Stimulated activated naive B cell treated with anti-CD40 and anti-IgM and Interleukin-4, amounts not matched to agents 10 μg/mL and 1 μg/mL and 100 μg/mL, for 72 hours (primary cell): Measurements from ENCODE around the gene ASB16.
A peak's percentile ranks its signal among the peaks of the same experiment; 100 is the strongest.

Experiments
- ATAC-seq, 2 donors: fragments of 150-1000 bp; cut with Tn5 transposase; replicated peaks; 2 replicates each; pipeline ENCODE4 v1.10.0; 2021; ENCODE audit warnings: moderate library complexity in 1 of 2
- DNase-seq: peaks from one replicate; pipeline ENCODE4 v3.0.0; 2021
- H3K27ac Mint-ChIP-seq: one replicate; pipeline ENCODE4 v1.8.0; 2022; ENCODE audit warnings: mild to moderate bottlenecking, mixed read lengths
- H3K27me3 Mint-ChIP-seq, 2 donors: one replicate each; pipeline ENCODE4 v1.8.0; 2022; ENCODE audit warnings: mixed read lengths in 2 of 2
- H3K36me3 Mint-ChIP-seq, 2 donors: one replicate each; pipeline ENCODE4 v1.8.0; 2022; ENCODE audit warnings: mixed read lengths in 2 of 2, mild to moderate bottlenecking in 1 of 2
- H3K4me1 Mint-ChIP-seq, 2 donors: one replicate each; pipeline ENCODE4 v1.8.0; 2022; ENCODE audit warnings: mixed read lengths in 2 of 2, mild to moderate bottlenecking in 1 of 2
- H3K4me3 Mint-ChIP-seq, 2 donors: one replicate each; pipeline ENCODE4 v1.8.0; 2022; ENCODE audit warnings: mild to moderate bottlenecking in 2 of 2, mixed read lengths in 2 of 2, moderate library complexity in 1 of 2
- H3K9me3 Mint-ChIP-seq, 2 donors: one replicate each; pipeline ENCODE4 v1.8.0; 2022; ENCODE audit warnings: mixed read lengths in 2 of 2, mild to moderate bottlenecking in 1 of 2

Gene ASB16

DNA sequence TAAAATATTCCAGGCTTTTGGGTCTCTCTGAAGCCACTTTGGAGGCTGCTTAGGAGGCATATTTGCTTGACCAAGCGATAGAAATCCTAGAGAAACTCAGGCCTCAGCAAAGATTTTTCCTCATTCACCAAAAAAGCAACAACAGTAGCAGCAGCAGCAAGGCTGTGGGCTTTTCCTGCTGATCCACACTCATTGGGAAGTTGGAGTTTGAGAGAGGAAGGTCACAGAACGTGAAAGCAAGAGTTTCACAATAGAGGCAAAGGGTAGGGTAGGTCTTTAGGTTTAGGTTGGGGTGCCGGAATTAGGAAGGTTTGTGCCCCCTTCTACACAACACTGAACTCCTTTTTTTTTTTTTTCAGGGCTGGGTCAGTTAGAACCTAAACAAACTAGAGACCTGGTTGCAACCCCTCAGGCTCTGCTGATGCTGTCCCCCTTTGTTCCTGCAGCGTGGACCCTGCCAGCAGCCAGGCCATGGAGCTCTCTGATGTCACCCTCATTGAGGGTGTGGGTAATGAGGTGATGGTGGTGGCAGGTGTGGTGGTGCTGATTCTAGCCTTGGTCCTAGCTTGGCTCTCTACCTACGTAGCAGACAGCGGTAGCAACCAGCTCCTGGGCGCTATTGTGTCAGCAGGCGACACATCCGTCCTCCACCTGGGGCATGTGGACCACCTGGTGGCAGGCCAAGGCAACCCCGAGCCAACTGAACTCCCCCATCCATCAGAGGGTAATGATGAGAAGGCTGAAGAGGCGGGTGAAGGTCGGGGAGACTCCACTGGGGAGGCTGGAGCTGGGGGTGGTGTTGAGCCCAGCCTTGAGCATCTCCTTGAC lies 18.3 kb downstream of the ASB16 start:
- H3K36me3 Mint-ChIP-seq, result peaks cover 19 to 43% of the 10 kb centered on the region in 2 donors
- no peaks in the 10 kb centered on the region for H3K9me3 Mint-ChIP-seq
- H3K27ac Mint-ChIP-seq, result peak overlapping the region; percentile 99
- H3K4me1 Mint-ChIP-seq, result peaks cover 27 to 45% of the 10 kb centered on the region in 2 donors
- DNase-seq (no peak), ATAC-seq (no peak)
- no peaks in the 10 kb centered on the region for H3K27me3 Mint-ChIP-seq
- peak overlapping the region; percentile 46 to 99 for H3K4me3 Mint-ChIP-seq

DNA sequence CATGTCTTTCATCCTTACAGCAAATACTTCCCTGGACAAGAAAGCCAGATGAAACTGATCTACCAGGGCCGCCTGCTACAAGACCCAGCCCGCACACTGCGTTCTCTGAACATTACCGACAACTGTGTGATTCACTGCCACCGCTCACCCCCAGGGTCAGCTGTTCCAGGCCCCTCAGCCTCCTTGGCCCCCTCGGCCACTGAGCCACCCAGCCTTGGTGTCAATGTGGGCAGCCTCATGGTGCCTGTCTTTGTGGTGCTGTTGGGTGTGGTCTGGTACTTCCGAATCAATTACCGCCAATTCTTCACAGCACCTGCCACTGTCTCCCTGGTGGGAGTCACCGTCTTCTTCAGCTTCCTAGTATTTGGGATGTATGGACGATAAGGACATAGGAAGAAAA lies 20.0 kb downstream of the ASB16 start:
- peaks cover 23 to 51% of the 10 kb centered on the region in 2 donors for H3K36me3 Mint-ChIP-seq
- DNase-seq (no peak), ATAC-seq (no peak)
- peak overlapping the region; percentile 57 for H3K27ac Mint-ChIP-seq
- peak overlapping the region in 1 of 2 donors; percentile 14 for H3K4me3 Mint-ChIP-seq
- no peaks in the 10 kb centered on the region for H3K27me3 Mint-ChIP-seq
- no peaks in the 10 kb centered on the region for H3K9me3 Mint-ChIP-seq
- H3K4me1 Mint-ChIP-seq, result peaks cover 19 to 31% of the 10 kb centered on the region in 2 donors

DNA sequence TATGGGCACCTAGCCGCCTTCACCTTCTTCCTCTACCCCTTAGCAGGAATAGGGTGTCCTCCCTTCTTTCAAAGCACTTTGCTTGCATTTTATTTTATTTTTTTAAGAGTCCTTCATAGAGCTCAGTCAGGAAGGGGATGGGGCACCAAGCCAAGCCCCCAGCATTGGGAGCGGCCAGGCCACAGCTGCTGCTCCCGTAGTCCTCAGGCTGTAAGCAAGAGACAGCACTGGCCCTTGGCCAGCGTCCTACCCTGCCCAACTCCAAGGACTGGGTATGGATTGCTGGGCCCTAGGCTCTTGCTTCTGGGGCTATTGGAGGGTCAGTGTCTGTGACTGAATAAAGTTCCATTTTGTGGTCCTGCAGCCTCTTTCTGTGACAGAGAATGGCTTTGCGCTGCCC lies 20.9 kb downstream of the ASB16 start:
- no peak for DNase-seq
- Mint-ChIP-seq H3K27ac (peak overlapping the region; percentile 85), H3K9me3 (no peaks in the 10 kb centered on the region), H3K4me3 (no peak overlapping the region), H3K27me3 (no peaks in the 10 kb centered on the region), H3K4me1 (peaks cover 17 to 24% of the 10 kb centered on the region in 2 donors), H3K36me3 (peaks cover 28 to 55% of the 10 kb centered on the region in 2 donors)
- no peak for ATAC-seq

DNA sequence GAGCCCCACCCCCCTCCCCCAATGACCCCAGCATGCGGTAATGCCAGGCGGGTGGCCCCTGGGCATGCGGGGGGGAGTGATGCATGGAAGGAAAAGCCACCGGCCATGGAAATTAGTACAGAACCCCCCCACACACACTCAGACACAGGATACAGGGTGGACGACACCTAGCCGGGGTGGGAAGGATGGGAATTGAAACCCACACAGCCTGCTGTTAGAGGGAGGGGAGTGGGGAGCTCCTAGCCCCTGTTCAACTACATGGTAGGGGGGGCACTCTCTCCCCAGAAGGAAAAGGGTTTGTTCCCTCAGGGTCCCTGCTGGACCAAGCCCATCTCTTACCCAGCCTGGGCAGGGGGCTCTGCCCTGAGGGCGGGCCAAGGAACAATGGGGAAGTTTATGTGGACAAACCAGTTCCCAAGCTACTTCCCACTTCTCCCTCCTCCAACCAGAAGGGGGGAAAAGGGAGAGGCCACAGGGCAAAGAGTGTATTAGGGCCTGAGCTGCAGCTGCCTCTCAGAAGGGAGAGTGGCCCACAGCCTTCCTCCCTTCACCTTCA lies 21.5 kb downstream of the ASB16 start:
- peaks cover 32 to 59% of the 10 kb centered on the region in 2 donors for H3K36me3 Mint-ChIP-seq
- no peak overlapping the region for H3K4me3 Mint-ChIP-seq
- no peak for ATAC-seq
- no peak for DNase-seq
- H3K27me3 Mint-ChIP-seq, result no peaks in the 10 kb centered on the region
- H3K27ac Mint-ChIP-seq, result peak overlapping the region; percentile 85
- no peaks in the 10 kb centered on the region for H3K9me3 Mint-ChIP-seq
- H3K4me1 Mint-ChIP-seq, result peaks cover 16 to 26% of the 10 kb centered on the region in 2 donors

DNA sequence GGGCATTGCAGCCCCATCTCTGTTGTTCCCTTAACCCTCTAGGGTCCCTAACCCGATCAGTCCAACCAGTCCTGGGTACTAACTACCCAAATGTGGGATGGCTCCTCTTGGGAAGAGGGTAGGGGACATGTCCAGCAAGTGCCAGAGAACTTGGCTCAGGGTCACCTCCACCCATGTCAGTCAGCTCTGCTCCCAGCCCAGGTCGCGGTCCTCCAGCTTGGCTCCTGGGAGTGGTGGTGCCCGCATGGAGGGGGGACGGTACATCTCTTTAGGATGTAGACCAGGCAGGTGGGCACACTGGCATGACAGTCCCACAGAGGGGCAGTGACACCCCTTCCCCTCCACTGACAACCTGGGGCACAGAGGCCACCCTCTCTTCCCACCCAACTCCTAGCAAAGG lies 22.2 kb downstream of the ASB16 start:
- Mint-ChIP-seq H3K27ac (peak overlapping the region; percentile 90), H3K4me1 (peaks cover 22 to 31% of the 10 kb centered on the region in 2 donors), H3K4me3 (no peak overlapping the region), H3K36me3 (peaks cover 38 to 65% of the 10 kb centered on the region in 2 donors), H3K27me3 (no peaks in the 10 kb centered on the region), H3K9me3 (no peaks in the 10 kb centered on the region)
- no peak for DNase-seq
- no peak for ATAC-seq

DNA sequence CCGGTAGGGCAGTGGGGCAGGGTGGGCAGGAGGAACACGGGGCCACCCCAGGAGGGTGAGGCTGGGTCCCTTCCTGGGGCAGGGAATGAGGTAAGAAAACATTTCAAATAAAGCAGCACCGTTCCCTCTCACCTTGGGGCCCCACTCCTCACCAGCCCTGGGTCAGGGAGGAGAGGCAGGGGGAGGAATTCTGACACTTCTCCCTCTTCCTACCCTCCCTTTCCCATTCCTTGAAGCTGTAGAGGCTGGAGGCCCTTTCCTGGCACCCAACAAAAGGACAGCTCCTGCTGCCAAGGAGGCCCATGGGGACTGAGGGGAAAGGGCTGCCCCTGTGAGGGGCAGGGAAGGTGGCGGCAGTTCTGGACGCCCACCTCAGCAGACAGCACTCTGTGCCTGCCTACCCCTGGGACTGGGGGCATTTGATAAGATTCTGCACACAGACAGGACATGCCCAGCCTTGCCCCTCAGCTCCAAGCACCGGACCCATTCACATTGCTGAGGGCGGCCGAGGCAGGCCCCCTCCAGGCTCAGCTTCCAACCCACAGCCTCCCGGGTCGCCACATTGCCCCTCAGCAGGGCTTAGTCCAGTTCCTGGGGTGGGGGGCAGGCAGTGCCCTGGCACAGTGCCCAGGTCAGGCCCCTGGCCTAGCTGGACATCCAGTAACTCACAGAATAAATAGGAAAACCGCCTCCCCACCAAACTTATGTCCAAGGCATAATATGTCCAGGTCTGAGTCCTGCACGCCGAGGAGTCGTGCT lies 23.0 kb downstream of the ASB16 start:
- no peaks in the 10 kb centered on the region for H3K27me3 Mint-ChIP-seq
- ATAC-seq, result no peak
- peak overlapping the region; percentile 90 for H3K27ac Mint-ChIP-seq
- no peak overlapping the region for H3K4me3 Mint-ChIP-seq
- H3K4me1 Mint-ChIP-seq, result peaks cover 23 to 31% of the 10 kb centered on the region in 2 donors
- DNase-seq, result no peak
- H3K9me3 Mint-ChIP-seq, result no peaks in the 10 kb centered on the region
- H3K36me3 Mint-ChIP-seq, result peaks cover 44 to 68% of the 10 kb centered on the region in 2 donors

DNA sequence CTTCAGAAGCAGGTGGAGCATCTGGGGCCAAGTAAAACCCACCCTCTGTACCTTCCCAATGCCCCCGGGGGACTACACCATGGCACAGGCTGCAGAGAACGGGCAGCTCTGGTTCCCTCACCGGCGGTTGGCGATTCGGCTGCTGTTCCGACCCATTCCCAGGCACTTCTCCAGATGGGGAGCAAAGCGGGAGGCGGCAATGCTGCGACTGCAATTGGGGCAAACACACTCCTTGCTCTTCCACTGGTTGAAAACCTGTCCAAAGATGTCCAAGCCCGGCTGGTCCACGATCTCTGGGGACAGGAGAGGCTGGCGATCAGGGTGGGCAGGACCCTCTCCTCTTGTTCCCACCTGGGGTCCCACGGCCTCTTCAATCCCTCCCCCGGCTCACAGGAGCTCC lies 26.6 kb downstream of the ASB16 start:
- DNase-seq, result no peak
- Mint-ChIP-seq H3K4me3 (peak overlapping the region; percentile 17 to 90), H3K9me3 (no peaks in the 10 kb centered on the region), H3K27me3 (no peaks in the 10 kb centered on the region), H3K36me3 (peaks cover 33 to 46% of the 10 kb centered on the region in 2 donors), H3K27ac (no peak overlapping the region), H3K4me1 (peaks cover 18 to 37% of the 10 kb centered on the region in 2 donors)
- no peak for ATAC-seq

DNA sequence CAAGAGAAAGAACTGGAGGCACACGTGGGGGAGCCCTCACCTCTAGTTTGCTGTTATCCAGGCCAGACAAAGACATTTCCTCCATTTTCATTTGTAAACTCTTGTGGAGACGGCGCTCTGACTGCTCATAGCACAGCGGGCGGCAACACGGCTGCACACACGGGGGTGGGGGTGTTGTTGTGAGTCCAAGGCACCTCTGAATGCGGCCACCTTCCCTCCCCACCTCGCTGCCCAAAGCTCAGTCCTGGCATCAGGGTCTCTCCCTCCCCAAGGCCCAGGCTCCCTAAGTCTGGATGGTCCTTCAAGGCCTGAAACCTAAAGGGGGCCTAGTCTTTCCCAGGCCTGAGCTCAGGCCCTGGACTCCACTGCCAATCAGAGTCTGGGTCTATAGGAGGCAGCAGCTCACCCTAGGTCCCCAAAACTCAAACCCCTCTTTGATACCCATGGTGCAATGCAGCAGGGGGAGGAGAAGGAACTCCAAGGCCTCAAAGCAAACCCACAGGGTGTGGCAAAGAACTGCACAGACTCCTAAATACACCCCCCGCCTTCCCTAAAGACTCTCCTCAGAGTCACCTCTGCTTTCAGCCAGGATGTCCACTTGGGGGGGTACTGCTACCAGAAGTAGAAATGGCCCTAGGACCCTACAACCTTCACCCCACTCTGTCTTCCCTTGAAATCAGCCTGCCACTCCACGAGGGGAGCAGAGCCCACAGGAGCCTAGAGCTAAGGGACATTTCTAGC lies 27.6 kb downstream of the ASB16 start:
- DNase-seq, result peak; percentile 38
- Mint-ChIP-seq H3K36me3 (peaks cover 33 to 42% of the 10 kb centered on the region in 2 donors), H3K9me3 (no peaks in the 10 kb centered on the region), H3K4me1 (peaks cover 22 to 41% of the 10 kb centered on the region in 2 donors), H3K4me3 (peak overlapping the region; percentile 85 to 90), H3K27me3 (no peaks in the 10 kb centered on the region), H3K27ac (peak overlapping the region; percentile 95)
- ATAC-seq, result peak; percentile 17 to 28

DNA sequence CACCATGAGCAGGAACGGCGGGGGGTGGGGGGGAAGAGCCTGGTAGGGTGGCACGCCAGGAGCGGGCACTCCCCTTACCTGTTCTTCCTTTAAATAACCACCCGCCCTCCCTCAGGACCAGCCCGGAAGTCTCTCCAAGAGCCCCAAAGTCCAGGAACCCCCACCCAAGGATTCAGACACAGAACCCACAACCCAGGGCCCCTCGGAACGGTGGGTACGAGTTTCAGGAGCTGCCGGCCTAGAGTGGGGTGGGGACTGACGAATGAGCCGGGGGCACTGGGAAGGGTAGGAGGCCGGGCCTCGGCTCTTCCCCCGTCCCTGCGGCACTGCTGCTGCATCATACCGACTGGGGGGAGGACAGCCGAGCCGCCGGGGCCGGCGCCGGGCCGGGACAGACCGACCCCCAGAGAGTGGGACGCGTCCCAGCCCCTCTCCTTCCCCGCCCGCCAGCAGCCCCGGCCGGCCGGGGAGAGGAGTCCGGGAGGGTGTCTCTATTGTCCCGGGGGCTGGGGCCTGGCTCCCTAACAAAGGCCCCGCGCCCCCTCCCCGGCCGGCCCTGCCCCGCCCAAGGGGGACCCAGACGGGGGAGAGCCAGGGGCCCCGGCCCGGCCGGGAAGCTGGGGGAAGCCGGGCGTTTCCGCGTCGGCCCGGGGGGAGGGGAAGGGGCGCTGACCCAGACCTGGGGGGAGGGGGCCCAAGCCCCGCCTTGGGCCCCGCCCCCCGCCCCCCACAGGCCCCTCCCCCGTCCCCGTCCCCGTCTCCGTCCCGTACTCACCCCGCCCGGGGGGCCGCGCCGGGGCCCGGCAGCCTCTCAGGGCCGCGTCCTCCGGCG lies 28.4 kb downstream of the ASB16 start:
- peak; percentile 26 to 37 for ATAC-seq
- peak; percentile 44 for DNase-seq
- Mint-ChIP-seq H3K27ac (peak overlapping the region; percentile 95), H3K4me3 (peak overlapping the region; percentile 85 to 90), H3K36me3 (peaks cover 29 to 38% of the 10 kb centered on the region in 2 donors), H3K4me1 (peaks cover 30 to 49% of the 10 kb centered on the region in 2 donors), H3K27me3 (no peaks in the 10 kb centered on the region), H3K9me3 (no peaks in the 10 kb centered on the region)

DNA sequence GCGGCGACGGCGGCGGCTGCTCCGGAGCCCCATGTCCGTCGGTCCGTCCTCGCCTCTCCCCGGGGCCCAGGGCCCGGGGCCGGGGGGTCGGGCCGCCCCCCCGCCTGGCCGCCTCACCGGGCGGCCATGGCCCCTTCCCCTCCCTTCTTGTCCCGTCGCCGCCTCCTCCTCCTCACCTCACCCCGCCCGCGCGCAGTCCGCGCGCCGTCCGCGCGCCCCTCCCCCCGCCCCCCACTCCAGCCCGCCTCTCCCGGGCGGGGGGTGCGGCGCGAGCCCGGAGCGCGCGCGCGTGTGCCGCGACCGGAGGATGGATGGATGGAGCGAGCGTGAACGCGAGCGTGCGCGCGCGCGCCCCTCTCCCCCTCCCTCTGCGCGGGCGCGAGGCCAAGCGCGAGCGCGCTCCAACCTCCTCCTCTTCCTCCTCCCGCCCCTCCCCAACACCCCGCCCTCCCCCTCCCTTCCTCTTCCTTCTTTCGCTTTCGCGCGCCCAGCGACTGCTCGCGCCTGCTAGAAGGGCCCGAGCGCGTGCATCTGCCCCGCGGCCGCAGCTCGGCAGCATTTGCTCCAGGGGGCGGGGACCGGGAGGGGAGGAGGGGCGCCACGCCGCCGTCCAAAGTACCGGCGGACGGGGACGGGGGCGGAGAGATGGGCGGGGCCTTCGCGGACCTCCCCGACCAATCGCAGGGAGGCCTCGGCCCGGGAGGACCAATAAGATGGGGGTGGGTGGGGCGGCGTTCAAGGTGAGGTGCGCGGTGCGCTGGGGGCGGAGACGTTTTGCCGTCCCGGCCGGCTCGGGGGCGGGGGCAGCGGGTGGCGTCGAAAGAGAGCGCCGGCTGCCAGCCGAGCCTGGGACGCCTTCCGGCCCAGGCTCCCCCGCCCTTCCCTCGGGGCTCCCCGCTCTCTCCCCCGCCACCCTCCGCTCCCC lies 29.3 kb downstream of the ASB16 start, which contains the start of gene ATXN7L3:
Gene ATXN7L3, minus strand, starts transcription at position 332 of the 925 bp plus-strand sequence. CDS start 1,814 bp downstream, outside the sequence.
- H3K27me3 Mint-ChIP-seq, result no peaks in the 10 kb centered on the region
- peak; percentile 98 for DNase-seq
- peak within 1 kb of the TSS; percentile 99 for H3K27ac Mint-ChIP-seq
- H3K4me1 Mint-ChIP-seq, result peaks cover 35 to 57% of the 10 kb centered on the region in 2 donors
- peaks cover 23 to 31% of the 10 kb centered on the region in 2 donors for H3K36me3 Mint-ChIP-seq
- peak within 1 kb of the TSS; percentile 95 to 98 for H3K4me3 Mint-ChIP-seq
- peak; percentile 80 to 83 for ATAC-seq
- H3K9me3 Mint-ChIP-seq, result no peaks in the 10 kb centered on the region

DNA sequence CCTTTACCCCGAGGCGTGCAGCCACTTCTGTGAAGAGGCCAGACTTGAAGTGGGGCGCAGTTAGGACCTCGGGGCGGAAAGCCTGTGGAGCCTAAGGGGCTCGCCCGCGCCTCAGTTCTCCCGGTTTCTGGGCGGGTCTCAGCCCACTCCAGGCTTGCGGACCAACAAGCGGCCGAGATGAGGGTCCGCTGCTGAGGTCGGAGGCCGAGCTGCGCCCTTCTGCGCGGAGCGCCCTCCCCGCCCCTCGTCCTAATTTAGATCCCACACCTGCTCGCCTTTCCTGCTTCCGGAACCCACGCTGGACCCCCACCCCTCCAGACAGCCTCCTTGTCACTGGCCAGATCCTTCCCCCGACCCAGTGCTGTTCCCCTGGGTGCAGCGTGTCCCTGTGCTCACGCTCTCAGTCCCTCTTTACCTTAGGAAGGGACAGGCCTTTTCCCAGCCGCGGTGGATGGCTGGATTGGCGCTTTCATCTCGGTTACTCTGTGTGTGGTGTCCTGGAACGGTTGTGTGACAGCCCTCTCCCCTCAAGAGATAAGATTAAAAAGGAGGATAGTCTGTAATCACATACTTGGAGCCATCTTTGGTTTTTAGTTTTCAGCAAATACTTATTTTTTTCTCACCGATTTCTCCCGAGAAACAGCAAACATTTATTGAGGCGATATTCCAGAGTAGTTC lies 30.1 kb downstream of the ASB16 start:
- Mint-ChIP-seq H3K4me1 (peaks cover 35 to 57% of the 10 kb centered on the region in 2 donors), H3K4me3 (peak overlapping the region; percentile 95 to 98), H3K27me3 (no peaks in the 10 kb centered on the region), H3K9me3 (no peaks in the 10 kb centered on the region), H3K36me3 (peaks cover 19 to 26% of the 10 kb centered on the region in 2 donors), H3K27ac (peak overlapping the region; percentile 99)
- ATAC-seq, result peak in 1 of 2 donors; percentile 2
- DNase-seq, result no peak

DNA sequence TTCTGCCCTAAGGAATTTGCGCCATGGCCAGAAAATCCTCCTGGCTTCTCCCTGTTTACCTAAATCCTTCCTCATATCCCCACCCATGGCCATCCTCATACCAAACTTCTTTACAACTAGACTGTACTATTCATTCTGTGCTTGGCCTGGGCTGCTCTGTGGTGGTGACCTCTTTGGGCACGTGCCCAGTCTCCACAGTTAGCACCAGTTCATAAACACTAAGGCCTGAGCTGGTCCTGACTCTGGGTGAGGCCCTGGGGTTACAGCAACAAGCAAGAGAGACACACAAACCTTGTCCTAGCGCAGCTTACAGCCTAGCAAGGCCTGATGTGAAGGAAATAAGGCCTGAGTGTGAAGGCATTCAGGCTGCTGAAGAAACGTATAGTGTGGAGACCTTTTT lies 32.3 kb downstream of the ASB16 start:
- Mint-ChIP-seq H3K9me3 (no peaks in the 10 kb centered on the region), H3K4me1 (peaks cover 32 to 52% of the 10 kb centered on the region in 2 donors), H3K27ac (peak overlapping the region; percentile 7), H3K36me3 (peaks cover 16 to 27% of the 10 kb centered on the region in 2 donors), H3K27me3 (no peaks in the 10 kb centered on the region), H3K4me3 (no peak overlapping the region)
- ATAC-seq (no peak), DNase-seq (no peak)
